ENCODE measurements around the gene SDK1.

The SDK1 gene

GRCh38 chr7:3345699-3346481, 44.8 kb downstream of the SDK1 start:
- no peak for DNase-seq

- no peak for DNase-seq
Observed at GRCh38 chr7:3349126-3349525, 48.1 kb downstream of the SDK1 start.

GRCh38 chr7:3356173-3356572, 55.1 kb downstream of the SDK1 start:
- no peak for DNase-seq

- DNase-seq: no peak
Observed at GRCh38 chr7:3358991-3359390, 57.9 kb downstream of the SDK1 start.

DNA sequence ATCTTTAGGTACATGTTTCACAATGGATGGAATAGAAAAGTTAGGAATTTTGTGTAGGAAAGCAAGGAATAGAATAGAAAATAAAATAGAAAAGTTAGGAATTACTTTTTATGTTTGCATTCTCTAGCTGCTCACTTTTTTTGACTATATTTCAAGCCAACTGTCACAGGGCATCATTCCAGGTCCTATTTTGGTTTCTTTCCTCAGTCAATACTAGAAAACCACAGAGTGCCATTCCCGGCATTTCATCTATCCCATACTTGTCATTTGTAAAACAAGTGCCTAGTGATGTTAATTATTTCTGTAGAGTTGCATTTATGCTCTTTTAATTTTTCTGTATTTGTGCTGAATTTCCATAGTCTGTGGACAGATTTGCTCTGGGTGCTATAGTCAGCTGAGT, 66.2 kb downstream of the SDK1 start:
- no peak for DNase-seq

- peak; percentile 18 for DNase-seq
Observed at GRCh38 chr7:3370068-3370830, 69.2 kb downstream of the SDK1 start.

DNA sequence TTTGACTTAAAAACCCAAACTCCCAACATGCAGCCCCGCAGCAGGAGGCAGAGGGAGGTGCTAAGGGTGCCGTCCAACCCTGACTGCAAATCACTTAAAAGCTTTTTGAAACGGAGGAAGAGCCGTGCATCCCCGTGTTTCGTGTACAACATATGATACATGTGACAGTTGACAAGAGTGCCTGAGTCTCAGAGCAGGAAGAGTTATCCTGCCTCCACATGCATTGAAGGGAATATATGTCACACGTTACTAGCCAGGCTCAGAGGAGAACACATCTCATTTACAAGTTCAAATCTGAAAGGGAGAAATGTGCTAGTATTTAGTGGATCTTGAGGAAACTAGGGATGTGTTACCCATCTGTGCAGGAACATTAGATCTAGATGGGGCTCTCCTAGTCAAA, 69.9 kb downstream of the SDK1 start:
- DNase-seq: no peak

GRCh38 chr7:3371601-3372000, 70.5 kb downstream of the SDK1 start:
- no peak for DNase-seq

- DNase-seq: no peak
Observed at GRCh38 chr7:3374239-3374638, 73.2 kb downstream of the SDK1 start.

DNA sequence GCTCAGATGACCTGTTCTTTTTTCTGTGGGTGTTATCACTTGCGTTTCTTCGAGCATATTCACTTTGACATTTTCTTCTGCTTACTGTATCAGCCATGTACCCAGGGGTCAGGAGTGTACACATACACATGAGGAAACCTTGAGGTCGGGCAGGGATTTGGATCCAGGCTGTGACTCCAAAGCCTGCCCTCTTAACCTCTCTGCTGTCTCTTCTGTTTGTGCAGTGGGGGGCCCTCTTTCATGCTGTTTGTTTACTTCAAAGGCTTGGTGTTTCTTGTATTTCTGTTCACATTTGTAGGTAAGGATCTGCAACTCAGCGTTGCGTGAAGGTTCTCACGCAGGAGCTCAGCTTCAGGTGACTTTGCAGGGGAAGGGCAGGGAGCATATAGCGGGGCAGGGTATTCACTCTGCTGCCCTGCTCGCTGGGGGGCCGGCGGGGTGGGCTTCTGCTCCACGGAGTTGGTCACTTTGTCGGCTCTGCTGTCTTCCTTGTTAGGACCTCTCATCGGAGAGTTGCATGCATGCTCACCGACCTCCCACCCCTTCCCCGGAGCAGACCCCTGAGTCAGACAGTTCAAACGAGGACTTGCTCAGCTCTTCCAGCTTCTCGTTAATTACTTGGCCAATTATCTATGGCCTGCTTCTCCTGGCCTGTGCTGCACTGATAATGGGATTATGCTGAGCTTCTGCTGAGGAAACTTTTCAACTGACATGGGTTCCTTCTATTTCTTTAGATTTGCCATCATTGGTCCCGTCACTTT, 77.5 kb downstream of the SDK1 start:
- no peak for DNase-seq

DNA sequence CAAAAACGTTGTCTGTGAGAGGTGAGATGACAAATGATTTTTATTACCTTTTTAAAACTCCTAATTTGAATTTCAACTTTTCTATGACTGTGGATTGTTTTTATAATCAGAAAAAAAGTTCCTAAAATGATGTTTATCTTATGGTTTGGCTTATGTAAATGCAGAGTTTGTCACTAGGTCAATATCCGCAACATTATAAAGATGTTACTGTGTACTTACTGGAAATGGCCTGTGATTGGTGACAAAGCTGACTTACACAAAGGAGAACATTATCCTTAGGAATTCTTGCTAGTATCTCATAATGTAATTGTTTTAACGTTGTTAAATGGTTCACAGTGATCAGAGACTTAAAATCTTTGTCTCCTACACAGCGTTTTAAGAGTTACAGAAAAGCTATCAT, 79.0 kb downstream of the SDK1 start:
- DNase-seq: no peak

GRCh38 chr7:3380886-3381685, 80.0 kb downstream of the SDK1 start:
- DNase-seq: no peak

GRCh38 chr7:3386423-3387190, 85.6 kb downstream of the SDK1 start:
- no peak for DNase-seq

DNA sequence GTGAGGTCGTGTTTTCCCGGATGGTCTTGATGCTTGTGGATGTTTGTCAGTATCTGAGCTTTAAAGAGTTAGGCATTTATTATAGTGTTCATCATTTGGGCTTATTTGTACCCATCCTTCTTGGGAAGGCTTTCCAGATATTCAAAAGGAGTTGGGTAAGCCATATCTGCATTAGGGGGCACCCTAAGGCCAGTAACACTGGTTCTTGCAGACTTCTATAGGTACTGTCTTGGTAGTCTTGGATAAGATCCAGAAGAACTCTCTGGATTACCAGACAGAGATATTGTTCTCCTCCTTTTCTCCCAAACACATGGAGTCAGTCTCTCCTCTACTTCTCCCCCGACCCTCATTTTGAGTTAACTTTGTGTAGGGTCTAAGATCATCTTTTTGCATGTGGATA, 92.8 kb downstream of the SDK1 start:
- DNase-seq: no peak

- no peak for DNase-seq
Observed at GRCh38 chr7:3397324-3397723, 96.3 kb downstream of the SDK1 start.

DNA sequence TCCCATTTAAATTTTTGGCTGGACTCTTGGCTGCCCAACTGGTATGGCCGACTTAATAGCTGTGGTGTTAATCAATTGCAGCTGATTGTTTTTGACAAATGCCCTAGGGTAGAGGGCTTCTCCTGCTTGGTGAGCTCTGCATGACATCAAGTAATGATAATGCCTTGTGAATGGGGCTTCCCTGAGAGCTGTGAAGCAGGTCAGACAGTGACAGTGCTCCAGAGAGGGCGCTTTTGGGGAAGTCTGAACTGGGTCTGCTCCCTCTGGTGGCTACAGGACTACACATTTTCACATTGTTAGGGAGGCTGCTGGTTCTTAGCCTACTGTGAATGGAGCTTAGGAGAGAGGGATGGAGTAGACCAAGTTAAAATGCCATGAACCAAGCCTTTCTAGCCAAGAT, 98.8 kb downstream of the SDK1 start:
- DNase-seq: no peak

DNA sequence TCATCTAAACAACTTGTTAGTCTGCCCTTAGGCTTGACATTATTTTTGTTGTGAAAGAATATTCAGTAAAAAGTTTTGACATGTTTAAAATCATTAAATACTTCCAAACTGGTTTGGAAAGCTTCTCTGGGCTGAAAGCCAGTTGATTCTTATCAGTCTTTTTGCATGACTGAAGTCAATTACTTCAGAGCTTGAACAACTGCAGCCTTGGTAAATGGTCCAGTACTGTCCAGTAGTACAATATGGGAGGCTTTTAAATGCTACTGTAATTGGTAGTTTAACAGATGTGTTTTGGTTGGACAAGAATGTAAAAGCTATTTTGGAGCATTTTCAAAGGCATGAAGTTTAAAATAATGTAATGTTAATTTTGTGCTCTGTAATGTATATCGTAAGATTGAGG, 103.4 kb downstream of the SDK1 start:
- no peak for DNase-seq

- peak; percentile 51 for DNase-seq
Observed at GRCh38 chr7:3408814-3409595, 108.0 kb downstream of the SDK1 start.

DNA sequence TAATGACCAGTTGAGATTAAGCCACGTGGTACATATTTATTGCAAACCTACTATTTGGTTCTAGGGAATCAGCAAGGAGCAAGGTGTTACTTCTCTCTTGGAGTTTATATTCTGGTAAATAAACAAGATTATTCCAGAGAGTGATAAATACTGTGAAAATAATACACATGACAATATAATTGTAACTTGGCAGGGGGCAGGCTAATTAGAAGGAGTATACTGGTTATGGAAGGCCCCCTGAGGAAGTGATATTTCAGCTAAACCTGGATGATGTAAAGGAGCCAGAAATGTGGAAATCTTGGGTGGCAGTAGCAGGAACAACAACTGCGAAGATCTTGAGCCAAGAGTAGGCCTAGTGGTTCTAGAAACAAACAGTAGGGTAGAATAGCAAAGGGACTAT, 111.8 kb downstream of the SDK1 start:
- DNase-seq: no peak

DNA sequence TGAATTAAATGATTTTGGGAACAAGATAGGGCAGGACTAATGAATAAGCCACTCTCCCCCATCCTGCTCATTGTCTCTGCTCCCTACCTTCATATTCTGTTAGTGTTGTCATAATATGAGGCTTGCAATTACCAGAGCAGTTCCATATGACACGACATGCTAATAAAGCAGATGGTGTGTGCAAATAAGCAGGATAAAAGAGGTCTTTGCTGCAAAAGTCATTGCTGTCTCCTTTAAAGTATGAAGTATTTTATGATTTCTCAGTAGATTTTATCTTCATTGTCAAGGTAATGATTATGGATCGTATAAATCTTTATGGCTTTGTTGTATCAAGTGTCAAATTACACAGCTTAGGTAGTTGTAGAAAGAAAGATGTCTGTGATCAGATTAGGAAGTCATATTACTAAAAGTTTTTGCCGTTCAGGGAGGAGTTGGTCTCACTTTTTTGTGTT, 114.8 kb downstream of the SDK1 start:
- DNase-seq: peak; percentile 6

GRCh38 chr7:3416453-3416852, 115.4 kb downstream of the SDK1 start:
- DNase-seq: no peak
